Endothelial cell of umbilical vein (primary cell): ENCODE measurements around the gene PRR18.

ENCODE experiments used
- GATA2 ChIP-seq: IDR thresholded peaks from 2 replicates; pipeline ENCODE4 v1.7.0; 2011; ENCODE audit warnings: low read depth, mild to moderate bottlenecking, moderate library complexity, mixed read lengths, low read length; ENCODE audit not compliant: insufficient read length, insufficient read depth
- POLR2AphosphoS5 ChIP-seq: IDR thresholded peaks from 2 replicates; pipeline ENCODE4 v1.6.1; 2012; ENCODE audit warnings: low read depth, mild to moderate bottlenecking, control low read depth, low read length, moderate library complexity; ENCODE audit not compliant: insufficient read depth
- TF ChIP-seq, protein P1 (sequence below), 2 donors: IDR thresholded peaks; 1 replicate in 1 of 2; 2 replicates in 1 of 2; pipeline ENCODE4 v1.5.1; 2011; ENCODE audit warnings: low read length in 2 of 2, mild to moderate bottlenecking in 2 of 2, moderate library complexity in 2 of 2, control low read depth in 1 of 2, inconsistent platforms in 1 of 2, low read depth in 1 of 2; ENCODE audit not compliant: insufficient read depth in 1 of 2; ENCODE audit errors: extremely low read depth in 1 of 2

DNA sequence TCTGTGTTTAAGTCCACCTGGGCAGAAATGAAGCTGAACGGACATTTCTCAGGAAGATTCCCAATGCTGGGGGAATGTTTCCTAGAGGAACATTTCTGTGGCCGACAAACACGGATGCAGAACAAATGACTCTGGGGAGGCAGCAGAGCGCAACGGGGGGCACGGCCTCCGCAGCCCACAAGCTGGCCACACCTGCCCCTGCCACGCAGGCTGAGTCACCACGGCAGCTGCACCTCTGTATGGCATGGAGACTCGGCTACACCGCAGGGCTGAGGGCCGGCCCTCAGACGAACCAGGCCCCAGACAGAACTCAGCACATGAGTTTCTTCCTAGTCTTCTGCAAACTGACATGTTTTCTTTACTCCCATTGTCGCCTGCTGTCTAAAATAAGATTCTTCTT lies 10.0 kb upstream of the PRR18 start:
- TF ChIP-seq, protein P1, sequence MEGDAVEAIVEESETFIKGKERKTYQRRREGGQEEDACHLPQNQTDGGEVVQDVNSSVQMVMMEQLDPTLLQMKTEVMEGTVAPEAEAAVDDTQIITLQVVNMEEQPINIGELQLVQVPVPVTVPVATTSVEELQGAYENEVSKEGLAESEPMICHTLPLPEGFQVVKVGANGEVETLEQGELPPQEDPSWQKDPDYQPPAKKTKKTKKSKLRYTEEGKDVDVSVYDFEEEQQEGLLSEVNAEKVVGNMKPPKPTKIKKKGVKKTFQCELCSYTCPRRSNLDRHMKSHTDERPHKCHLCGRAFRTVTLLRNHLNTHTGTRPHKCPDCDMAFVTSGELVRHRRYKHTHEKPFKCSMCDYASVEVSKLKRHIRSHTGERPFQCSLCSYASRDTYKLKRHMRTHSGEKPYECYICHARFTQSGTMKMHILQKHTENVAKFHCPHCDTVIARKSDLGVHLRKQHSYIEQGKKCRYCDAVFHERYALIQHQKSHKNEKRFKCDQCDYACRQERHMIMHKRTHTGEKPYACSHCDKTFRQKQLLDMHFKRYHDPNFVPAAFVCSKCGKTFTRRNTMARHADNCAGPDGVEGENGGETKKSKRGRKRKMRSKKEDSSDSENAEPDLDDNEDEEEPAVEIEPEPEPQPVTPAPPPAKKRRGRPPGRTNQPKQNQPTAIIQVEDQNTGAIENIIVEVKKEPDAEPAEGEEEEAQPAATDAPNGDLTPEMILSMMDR (IDR thresholded peaks at IDR 0.05; ENCODE audit: extremely low read depth in 1 of 2, insufficient read depth in 1 of 2, low read depth in 1 of 2, low read length in 2 of 2) = no peak
- no peak for TF ChIP-seq POLR2AphosphoS5
- no peak for TF ChIP-seq GATA2
